ENCODE data around the gene PPM1H.
A peak's percentile ranks its signal among the peaks of the same experiment; 100 is the strongest.
"Not testable (repeated sequence)": the region's sequence is repeated elsewhere in the genome, so short reads cannot be mapped to it uniquely, and the experiment has no call there.

The PPM1H gene

GRCh38 chr12:62934799-62935674 lies at the start of gene PPM1H:
PPM1H (minus strand) TSS chr12:62935150; CDS start chr12:62934736, 414 bp downstream.
- peak; percentile 70 for FAIRE-seq

GRCh38 chr12:62983594-62983993 lies 48.6 kb upstream of the PPM1H start:
- no peak for DNase-seq (ENCODE audit: low spot score)
- no peak for FAIRE-seq

More at GRCh38 chr12:62934799-62935674, at the start of gene PPM1H:
- peak; percentile 91 for DNase-seq (ENCODE audit: low spot score)

GRCh38 chr12:62978768-62979167 lies 43.8 kb upstream of the PPM1H start:
- DNase-seq (ENCODE audit: low spot score) (no peak), FAIRE-seq (no peak)

GRCh38 chr12:62977883-62978282 lies 42.9 kb upstream of the PPM1H start:
- DNase-seq (ENCODE audit: low spot score) (no peak), FAIRE-seq (no peak)

- DNase-seq (ENCODE audit: low spot score) = peak; percentile 29
- no peak for FAIRE-seq
Measured at GRCh38 chr12:62977418-62977817, 42.5 kb upstream of the PPM1H start.

- no peak for DNase-seq (ENCODE audit: low spot score)
- no peak for FAIRE-seq
Measured at GRCh38 chr12:62976110-62976662, 41.2 kb upstream of the PPM1H start.

- DNase-seq (ENCODE audit: low spot score) (no peak), FAIRE-seq (no peak)
Measured at GRCh38 chr12:62971769-62972525, 37.0 kb upstream of the PPM1H start.

GRCh38 chr12:62969695-62970094 lies 34.7 kb upstream of the PPM1H start:
- FAIRE-seq = no peak
- DNase-seq (ENCODE audit: low spot score) = no peak

- no peak for FAIRE-seq
- no peak for DNase-seq (ENCODE audit: low spot score)
Measured at GRCh38 chr12:62967701-62968100, 32.8 kb upstream of the PPM1H start.

- no peak for DNase-seq (ENCODE audit: low spot score)
- no peak for FAIRE-seq
Measured at GRCh38 chr12:62966990-62967506, 32.1 kb upstream of the PPM1H start.

GRCh38 chr12:62966446-62966989 lies 31.6 kb upstream of the PPM1H start:
- peak; percentile 12 for DNase-seq (ENCODE audit: low spot score)
- FAIRE-seq = not testable (repeated sequence)

GRCh38 chr12:62965700-62966099 lies 30.8 kb upstream of the PPM1H start:
- not testable (repeated sequence) for FAIRE-seq; DNase-seq (ENCODE audit: low spot score)

- DNase-seq (ENCODE audit: low spot score) = not testable (repeated sequence)
- FAIRE-seq = peak; percentile 44
Measured at GRCh38 chr12:62965242-62965641, 30.3 kb upstream of the PPM1H start.

GRCh38 chr12:62963486-62964041 lies 28.6 kb upstream of the PPM1H start:
- FAIRE-seq (no peak), DNase-seq (ENCODE audit: low spot score) (no peak)

GRCh38 chr12:62960324-62960723 lies 25.4 kb upstream of the PPM1H start:
- DNase-seq (ENCODE audit: low spot score) (no peak), FAIRE-seq (no peak)

GRCh38 chr12:62959745-62960144 lies 24.8 kb upstream of the PPM1H start:
- DNase-seq (ENCODE audit: low spot score) (no peak), FAIRE-seq (no peak)

- no peak for FAIRE-seq
- DNase-seq (ENCODE audit: low spot score) = peak; percentile 14
Measured at GRCh38 chr12:62957233-62957953, 22.4 kb upstream of the PPM1H start.

- no peak for FAIRE-seq
- DNase-seq (ENCODE audit: low spot score) = no peak
Measured at GRCh38 chr12:62955678-62956077, 20.7 kb upstream of the PPM1H start.

GRCh38 chr12:62950317-62950716 lies 15.4 kb upstream of the PPM1H start:
- no peak for FAIRE-seq
- no peak for DNase-seq (ENCODE audit: low spot score)

- FAIRE-seq (no peak), DNase-seq (ENCODE audit: low spot score) (no peak)
Measured at GRCh38 chr12:62948123-62948522, 13.2 kb upstream of the PPM1H start.
